GM04503 (cell line): ENCODE data around the gene ZNF135.

Experiments
- DNase-seq: peaks from one replicate; pipeline ENCODE4 v3.0.0-alpha.2; 2012; ENCODE audit warnings: low read depth

ZNF135 gene

GRCh38 chr19:58046856-58047255 lies 12.2 kb upstream of the ZNF135 start:
- DNase-seq: no peak

GRCh38 chr19:58047672-58048071 lies 11.4 kb upstream of the ZNF135 start:
- no peak for DNase-seq

- no peak for DNase-seq
These were observed 6.8 kb upstream of the ZNF135 start for GRCh38 chr19:58052256-58052655.

- DNase-seq: no peak
These were observed 5.5 kb upstream of the ZNF135 start for GRCh38 chr19:58053480-58054156.

- no peak for DNase-seq
These were observed 3.9 kb upstream of the ZNF135 start for GRCh38 chr19:58054901-58055874.

GRCh38 chr19:58056261-58056660 lies 2.8 kb upstream of the ZNF135 start:
- no peak for DNase-seq

- DNase-seq: no peak
These were observed 2.2 kb upstream of the ZNF135 start for GRCh38 chr19:58056861-58057260.

GRCh38 chr19:58058467-58058866 lies 615 bp upstream of the ZNF135 start:
- DNase-seq: no peak

GRCh38 chr19:58059671-58060078 lies 593 bp downstream of the ZNF135 start:
- no peak for DNase-seq

- no peak for DNase-seq
These were observed 1.1 kb downstream of the ZNF135 start for GRCh38 chr19:58060231-58060630.

- no peak for DNase-seq
These were observed 4.6 kb downstream of the ZNF135 start for GRCh38 chr19:58063712-58064111.

- DNase-seq: no peak
These were observed 8.3 kb downstream of the ZNF135 start for GRCh38 chr19:58067240-58067912.

GRCh38 chr19:58079792-58080191 lies 20.7 kb downstream of the ZNF135 start:
- DNase-seq: no peak

GRCh38 chr19:58083021-58083420 lies 23.9 kb downstream of the ZNF135 start:
- no peak for DNase-seq

- DNase-seq: no peak
These were observed 25.7 kb downstream of the ZNF135 start for GRCh38 chr19:58084596-58085347.

GRCh38 chr19:58085348-58085875 lies 26.3 kb downstream of the ZNF135 start:
- DNase-seq: no peak

- DNase-seq: no peak
These were observed 28.0 kb downstream of the ZNF135 start for GRCh38 chr19:58086825-58087710.

- DNase-seq: no peak
These were observed 29.5 kb downstream of the ZNF135 start for GRCh38 chr19:58088521-58089052.

GRCh38 chr19:58089846-58090245 lies 30.8 kb downstream of the ZNF135 start:
- no peak for DNase-seq

GRCh38 chr19:58091251-58091995 lies 32.3 kb downstream of the ZNF135 start:
- DNase-seq: no peak
